ENCODE results near the gene ACSM4.
"Not testable (repeated sequence)": the region's sequence is repeated elsewhere in the genome, so short reads cannot be mapped to it uniquely, and the experiment has no call there.

ACSM4 gene, protein sequence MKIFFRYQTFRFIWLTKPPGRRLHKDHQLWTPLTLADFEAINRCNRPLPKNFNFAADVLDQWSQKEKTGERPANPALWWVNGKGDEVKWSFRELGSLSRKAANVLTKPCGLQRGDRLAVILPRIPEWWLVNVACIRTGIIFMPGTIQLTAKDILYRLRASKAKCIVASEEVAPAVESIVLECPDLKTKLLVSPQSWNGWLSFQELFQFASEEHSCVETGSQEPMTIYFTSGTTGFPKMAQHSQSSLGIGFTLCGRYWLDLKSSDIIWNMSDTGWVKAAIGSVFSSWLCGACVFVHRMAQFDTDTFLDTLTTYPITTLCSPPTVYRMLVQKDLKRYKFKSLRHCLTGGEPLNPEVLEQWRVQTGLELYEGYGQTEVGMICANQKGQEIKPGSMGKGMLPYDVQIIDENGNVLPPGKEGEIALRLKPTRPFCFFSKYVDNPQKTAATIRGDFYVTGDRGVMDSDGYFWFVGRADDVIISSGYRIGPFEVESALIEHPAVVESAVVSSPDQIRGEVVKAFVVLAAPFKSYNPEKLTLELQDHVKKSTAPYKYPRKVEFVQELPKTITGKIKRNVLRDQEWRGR

DNA sequence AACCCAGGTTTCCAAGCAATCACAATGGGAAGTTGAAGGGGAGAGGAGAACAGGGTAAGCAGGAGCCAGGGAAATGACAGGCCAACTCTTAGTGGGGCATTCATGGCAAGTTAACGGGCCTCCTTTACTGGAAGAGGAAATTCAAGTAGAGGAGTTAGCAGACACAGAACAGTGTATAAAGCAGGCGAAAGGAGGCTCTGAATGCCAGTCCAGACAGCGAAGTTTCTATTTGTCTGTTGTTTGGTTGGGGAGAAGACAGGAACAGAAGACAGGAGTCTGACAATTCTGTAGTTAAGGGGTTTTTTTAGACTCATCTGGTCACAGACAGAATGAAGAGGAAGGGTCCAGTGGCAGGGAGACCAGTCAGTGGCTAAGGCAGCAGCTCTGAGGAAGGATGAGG is at the start of gene ACSM4:
Gene ACSM4 (plus strand): TSS at position 301 of the 400 bp plus-strand sequence. CDS start 260 bp downstream, outside the sequence.
- no peak for DNase-seq

- DNase-seq, result no peak
Observed at GRCh38 chr12:7259060-7259459, 44.8 kb upstream of the ACSM4 start.

DNA sequence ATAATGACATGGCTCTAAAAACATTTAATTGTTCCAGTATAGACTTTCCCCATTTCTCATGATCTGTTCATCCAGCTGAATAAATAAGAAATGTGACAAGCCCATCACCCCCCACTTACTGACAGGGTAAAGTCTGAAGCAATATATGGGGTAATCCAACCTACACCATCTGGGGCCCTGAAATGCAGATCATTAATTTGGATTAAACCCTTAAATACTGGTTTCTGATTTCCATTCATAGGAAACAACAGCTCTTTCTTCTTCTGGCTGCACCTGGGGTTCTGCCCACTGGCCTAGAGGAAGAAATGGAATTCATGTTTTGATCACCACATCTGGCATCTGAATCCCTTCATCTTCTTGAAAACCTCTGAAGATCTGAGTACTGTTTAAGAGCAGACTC is 39.3 kb upstream of the ACSM4 start:
- DNase-seq, result no peak

DNA sequence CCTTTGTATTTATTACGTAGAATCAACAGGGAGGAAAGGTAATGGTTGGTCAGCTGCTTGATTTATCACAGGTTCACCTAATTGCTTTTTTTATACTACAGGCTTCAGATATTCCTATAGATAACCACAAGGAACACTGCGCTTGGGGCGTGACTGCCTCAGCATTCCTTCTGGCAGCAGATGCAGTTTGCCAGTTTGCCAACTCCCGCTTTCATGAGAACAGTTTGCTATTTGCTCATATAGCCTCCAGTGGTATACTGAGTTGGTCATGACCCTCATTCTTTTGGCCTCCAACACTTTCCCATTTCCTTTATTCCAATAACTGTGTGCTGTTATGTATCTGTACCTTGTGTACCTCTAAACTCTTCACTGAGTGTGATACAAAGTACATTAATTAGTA is 38.6 kb upstream of the ACSM4 start:
- no peak for DNase-seq

DNA sequence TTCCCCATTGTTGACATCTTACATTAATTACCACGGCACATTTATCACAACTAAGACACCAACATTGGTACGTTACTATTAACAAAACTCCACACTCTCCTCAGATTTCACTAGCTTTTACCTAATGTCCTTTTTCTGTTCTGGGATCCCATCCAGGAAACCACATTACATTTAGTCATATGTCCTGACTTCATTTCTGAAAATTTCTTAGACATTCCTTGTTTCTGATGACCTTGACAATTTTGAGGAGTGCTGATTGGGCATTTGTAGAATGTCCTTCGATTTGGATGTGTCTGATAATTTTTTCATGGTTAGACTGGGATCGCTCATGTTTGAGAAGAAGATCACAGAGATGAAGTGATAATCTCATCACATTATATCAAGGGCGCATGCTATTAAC is 34.6 kb upstream of the ACSM4 start:
- DNase-seq, result no peak

DNA sequence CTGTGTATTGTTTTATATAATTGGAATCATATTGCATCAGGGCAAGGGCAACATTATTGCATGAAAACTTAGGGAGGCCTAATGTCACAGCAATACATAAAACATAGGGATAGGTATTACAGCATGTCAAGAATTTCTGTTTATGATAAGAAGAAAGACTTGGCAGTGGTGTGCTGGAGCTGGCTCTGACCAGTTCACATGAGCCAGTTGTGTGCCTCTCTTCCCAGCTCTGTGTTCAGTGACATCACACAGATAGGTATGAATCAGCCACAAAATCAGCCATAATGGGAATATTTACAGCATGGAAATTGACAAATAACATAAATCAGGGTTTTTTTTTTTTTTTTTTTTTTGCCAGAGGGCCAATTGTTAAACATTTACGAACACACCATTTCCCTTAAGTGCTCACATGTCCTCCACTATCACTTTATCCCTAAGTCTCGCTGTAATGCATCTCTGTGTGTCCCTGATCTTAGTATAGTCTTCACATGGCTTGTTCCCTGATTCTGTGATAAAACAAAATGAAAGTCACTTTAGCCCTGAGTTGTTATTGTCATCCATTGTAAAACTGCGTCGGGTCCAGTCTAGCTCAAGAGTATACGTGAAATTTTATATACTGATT is 31.9 kb upstream of the ACSM4 start:
- no peak for DNase-seq

- not testable (repeated sequence) for DNase-seq
Observed at GRCh38 chr12:7275482-7275881, 28.4 kb upstream of the ACSM4 start.

GRCh38 chr12:7282844-7283243 is 21.0 kb upstream of the ACSM4 start:
- no peak for DNase-seq

- no peak for DNase-seq
Observed at GRCh38 chr12:7289743-7290142, 14.1 kb upstream of the ACSM4 start.

- DNase-seq, result not testable (repeated sequence)
Observed at GRCh38 chr12:7290588-7290987, 13.3 kb upstream of the ACSM4 start.

DNA sequence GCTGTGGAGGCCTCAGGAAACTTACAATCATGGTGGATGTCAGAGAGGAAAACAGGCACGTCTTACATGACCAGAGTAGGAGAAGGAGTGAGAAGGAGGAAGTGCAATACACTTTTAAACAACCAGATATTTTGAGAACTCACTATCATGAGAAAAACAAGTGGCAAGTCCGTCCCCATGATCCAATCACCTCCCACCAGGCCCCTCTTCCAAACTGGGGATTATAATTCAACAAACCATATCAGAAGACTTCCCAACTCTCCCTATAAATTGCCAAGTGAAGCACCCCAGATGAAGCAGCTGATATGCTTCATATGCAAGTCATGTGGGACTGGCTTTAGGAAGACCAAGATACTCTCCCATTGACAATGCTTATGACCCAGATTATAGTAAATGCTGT is 11.6 kb upstream of the ACSM4 start:
- DNase-seq, result no peak

- no peak for DNase-seq
Observed at GRCh38 chr12:7293670-7294069, 10.2 kb upstream of the ACSM4 start.

DNA sequence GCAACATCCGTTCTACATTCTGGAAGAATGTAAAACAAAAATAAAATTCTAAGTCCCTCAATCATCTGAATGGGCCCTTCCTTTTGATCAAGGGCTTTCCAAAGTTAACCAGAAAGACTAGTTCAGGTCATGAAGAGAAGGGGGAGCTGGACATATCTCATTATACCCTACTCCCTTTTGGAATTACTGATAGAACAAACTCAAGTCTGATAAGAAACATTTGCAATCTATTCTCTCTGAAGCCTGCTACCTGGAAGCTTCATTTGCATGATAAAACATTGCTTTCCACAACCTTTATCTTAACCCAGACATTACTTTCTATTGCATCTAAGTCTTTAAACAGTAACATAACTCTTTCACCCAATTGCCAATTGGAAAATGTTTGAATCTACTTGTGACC is 8.3 kb upstream of the ACSM4 start:
- DNase-seq, result no peak

- DNase-seq, result no peak
Observed at GRCh38 chr12:7297865-7298264, 6.0 kb upstream of the ACSM4 start.

DNA sequence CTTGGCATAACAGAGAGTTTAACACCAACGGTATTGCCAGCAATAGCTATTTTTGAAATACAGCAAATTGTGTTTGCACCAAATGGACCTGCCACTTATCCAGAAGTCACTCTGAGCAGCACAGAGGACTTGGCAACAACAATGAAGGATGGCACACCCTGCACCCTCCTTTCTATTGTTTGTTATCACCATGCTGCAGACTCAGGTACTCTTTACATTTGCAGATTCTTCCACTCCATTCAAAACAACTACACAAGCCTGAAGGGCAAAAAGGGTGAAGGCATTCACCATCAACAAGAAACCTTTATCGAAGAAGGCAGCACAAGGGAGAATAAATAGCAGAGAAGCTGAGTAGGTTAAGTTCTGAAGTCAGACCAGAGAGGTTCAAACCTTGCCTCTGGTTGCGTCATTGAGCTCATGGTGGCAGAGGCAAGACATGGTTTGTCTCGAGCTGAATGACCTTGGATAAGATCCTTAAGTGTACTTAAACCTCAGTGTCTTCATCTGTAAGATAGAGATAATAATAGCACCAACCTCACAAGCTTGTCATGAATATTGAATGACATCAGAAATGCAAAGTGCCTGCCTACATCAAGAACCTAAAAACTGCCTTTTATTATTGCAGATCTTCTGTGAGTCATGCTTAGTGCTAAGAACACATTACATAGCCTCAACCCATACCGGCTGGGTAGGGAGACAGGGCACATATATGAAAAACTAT is 1.4 kb upstream of the ACSM4 start:
- DNase-seq, result no peak

DNA sequence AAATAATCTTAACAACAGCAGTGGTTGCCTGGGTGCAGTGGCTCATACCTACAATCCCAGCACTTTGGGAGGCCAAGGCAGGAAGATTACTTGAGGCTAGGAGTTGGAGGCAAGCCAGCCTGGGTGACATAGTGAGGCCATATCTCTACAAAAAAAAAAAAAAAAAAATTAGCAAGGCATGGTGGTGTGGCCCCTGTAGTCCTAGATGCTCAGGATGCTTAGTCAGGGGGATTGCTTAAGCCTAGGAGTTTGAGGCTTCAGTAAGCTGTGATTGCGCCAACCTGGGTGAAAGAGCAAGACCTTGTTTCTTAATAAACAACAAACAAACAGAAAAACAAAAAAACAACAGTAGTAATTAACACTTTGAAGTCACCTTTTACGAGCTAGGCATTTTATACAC is 642 bp upstream of the ACSM4 start:
- no peak for DNase-seq

DNA sequence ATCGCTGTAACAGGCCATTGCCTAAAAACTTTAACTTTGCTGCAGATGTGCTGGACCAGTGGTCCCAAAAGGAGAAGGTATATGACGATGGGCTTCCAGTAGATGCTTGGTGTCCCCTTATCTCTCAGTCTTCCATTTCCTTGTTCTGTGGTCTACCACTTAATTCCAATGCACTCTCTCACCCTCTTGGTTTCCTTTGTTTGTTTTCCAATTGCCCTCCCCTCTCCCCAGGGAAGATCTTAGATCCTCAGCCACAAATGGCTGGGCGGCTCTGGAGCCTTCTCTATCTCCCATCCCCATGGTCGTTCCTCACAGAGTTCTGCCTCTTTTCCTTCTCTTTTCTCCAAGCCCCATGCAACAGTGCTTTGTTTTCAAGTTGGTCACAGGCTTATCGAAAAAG is 584 bp downstream of the ACSM4 start:
- DNase-seq, result no peak

DNA sequence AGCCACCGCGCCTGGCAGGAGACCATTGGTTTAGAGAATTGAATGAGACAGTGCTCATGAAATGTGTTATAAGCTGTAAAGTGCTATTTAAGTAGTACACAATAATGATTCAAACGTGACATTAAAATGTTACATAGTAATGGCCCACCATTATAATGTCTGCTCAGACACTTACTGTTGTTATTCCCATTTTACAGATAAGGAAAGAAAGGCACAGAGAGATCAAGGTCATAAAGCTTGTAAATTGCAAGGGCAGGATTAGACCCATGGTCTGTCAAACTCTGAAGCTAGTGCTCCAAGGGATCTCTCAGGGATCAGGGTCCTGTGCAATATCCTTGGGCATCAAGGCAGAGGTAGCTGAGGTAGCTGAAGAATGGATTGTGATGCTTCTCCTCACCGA is 6.2 kb downstream of the ACSM4 start:
- no peak for DNase-seq

GRCh38 chr12:7319930-7320329 is 16.1 kb downstream of the ACSM4 start:
- DNase-seq, result no peak

DNA sequence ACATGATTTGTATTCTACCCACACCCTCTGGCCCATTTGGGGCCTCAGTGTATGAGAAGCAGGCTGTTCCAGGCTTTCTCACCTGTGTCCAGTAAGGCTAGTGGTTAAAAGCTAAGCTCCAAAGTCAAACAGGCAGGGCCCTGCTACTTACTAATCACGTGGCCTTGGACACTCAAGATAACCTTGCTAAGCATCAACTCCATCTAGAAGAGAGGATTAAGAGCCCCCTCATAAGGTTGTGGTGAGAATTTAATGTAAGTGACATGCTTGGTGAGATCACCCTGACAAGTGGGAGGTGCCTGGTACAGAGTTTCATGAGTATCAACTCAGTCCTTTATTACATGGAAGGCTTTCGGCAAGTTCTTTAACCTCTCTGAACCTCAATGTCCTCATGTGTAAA is 17.8 kb downstream of the ACSM4 start:
- no peak for DNase-seq

- no peak for DNase-seq
Observed at GRCh38 chr12:7322599-7322998, 18.7 kb downstream of the ACSM4 start.

DNA sequence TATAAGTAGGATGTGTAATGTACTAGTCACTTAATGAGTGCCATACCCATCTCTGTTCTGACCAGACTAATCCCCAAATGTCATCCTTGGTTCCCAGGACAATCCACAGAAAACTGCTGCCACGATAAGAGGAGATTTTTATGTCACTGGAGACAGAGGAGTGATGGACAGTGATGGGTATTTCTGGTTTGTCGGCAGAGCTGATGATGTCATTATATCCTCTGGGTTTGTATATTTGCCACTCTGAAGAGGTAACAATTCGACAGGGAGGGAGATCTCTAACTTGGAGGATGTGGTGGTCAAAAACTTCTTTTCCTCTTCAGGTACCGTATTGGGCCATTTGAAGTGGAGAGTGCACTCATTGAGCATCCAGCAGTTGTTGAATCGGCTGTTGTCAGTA is 20.3 kb downstream of the ACSM4 start:
- DNase-seq, result no peak

GRCh38 chr12:7327918-7328317 is 24.0 kb downstream of the ACSM4 start:
- no peak for DNase-seq

GRCh38 chr12:7337790-7338189 is 33.9 kb downstream of the ACSM4 start:
- DNase-seq, result not testable (repeated sequence)
